Natural killer cell (primary cell): ENCODE data around the gene MS4A18. TPM values are rescaled to one million over a fixed set of nuclear protein-coding genes. Genes with fewer than 3 reads are reported as not detected.
"Not testable (repeated sequence)": the region's sequence is repeated elsewhere in the genome, so short reads cannot be mapped to it uniquely, and the experiment has no call there.

Source experiments
- ATAC-seq, 3 donors: fragments of 150-1000 bp in 2 of 3; fragments of 200-7000 bp in 1 of 3; cut with Tn5 transposase; 1 replicate in 1 of 3; 2 replicates in 2 of 3; pipeline ENCODE4 v1.10.0; 2021; ENCODE audit warnings: mild to moderate bottlenecking in 2 of 3, moderate library complexity in 2 of 3
- DNase-seq, 2 donors: peaks; one replicate each; pipeline versions ENCODE4 v3.0.0 to v3.0.0-alpha.2; 2013 to 2021; ENCODE audit warnings: mixed read lengths in 1 of 2
- H3K27ac ChIP-seq: one replicate; pipeline ENCODE4 v1.5.1; 2013; ENCODE audit warnings: mild to moderate bottlenecking, low read length
- H3K27me3 ChIP-seq: one replicate; pipeline ENCODE4 v1.6.1; 2013; ENCODE audit warnings: low read length; ENCODE audit not compliant: control insufficient read depth, insufficient read depth
- H3K36me3 ChIP-seq: one replicate; pipeline ENCODE4 v1.6.1; 2013; ENCODE audit warnings: low read length; ENCODE audit not compliant: control insufficient read depth, insufficient read depth
- H3K4me1 ChIP-seq: one replicate; pipeline ENCODE4 v1.6.1; 2013; ENCODE audit warnings: low read length; ENCODE audit not compliant: control insufficient read depth, insufficient read depth
- H3K4me3 ChIP-seq: one replicate; pipeline ENCODE4 v1.5.1; 2013; ENCODE audit warnings: low read length
- H3K9me3 ChIP-seq: one replicate; pipeline ENCODE4 v1.6.1; 2013; ENCODE audit warnings: low read length; ENCODE audit not compliant: control insufficient read depth, insufficient read depth
- H3K27ac Mint-ChIP-seq, 2 donors: one replicate each; pipeline ENCODE4 v1.8.0; 2022; ENCODE audit warnings: mild to moderate bottlenecking in 2 of 2, mixed read lengths in 2 of 2, moderate library complexity in 1 of 2
- H3K27me3 Mint-ChIP-seq, 2 donors: one replicate each; pipeline ENCODE4 v1.8.0; 2022; ENCODE audit warnings: low read depth in 2 of 2, mixed read lengths in 2 of 2
- H3K36me3 Mint-ChIP-seq: one replicate; pipeline ENCODE4 v1.8.0; 2022; ENCODE audit warnings: mixed read lengths
- H3K4me1 Mint-ChIP-seq, 2 donors: one replicate each; pipeline ENCODE4 v1.8.0; 2022; ENCODE audit warnings: mixed read lengths in 2 of 2
- H3K4me3 Mint-ChIP-seq: one replicate; pipeline ENCODE4 v1.8.0; 2022; ENCODE audit warnings: mild to moderate bottlenecking, moderate library complexity, mixed read lengths
- H3K9me3 Mint-ChIP-seq, 2 donors: one replicate each; pipeline ENCODE4 v1.8.0; 2022; ENCODE audit warnings: mixed read lengths in 2 of 2
- CTCF ChIP-seq: fragments of 200-600 bp; IDR thresholded peaks from one replicate; pipeline ENCODE4 v1.8.0; 2022; ENCODE audit warnings: antibody characterized with exemption
- WGBS: methylation state at CpG from one replicate; pipeline ENCODE4 v1.1.7; 2013; ENCODE audit warnings: missing lambda C conversion rate; ENCODE audit not compliant: insufficient coverage; 5-methylcytosine and 5-hydroxymethylcytosine counted together
- intact Hi-C: fragments of 100-400 bp; cut with micrococcal nuclease; formaldehyde crosslinking; loops from one replicate; pipeline ENCODE4 v1.14.2; 2022
- total RNA-seq, 4 donors: library from RNA; stranded (reverse); fragments of 120-200 nt in 1 of 4; gene quantifications; one replicate each; pipeline versions ENCODE4 v1.2.3 to v1.2.4, GENCODE V29; 2013 to 2022

Gene MS4A18
- total RNA-seq, 3 donors from 2014 or later (not counting 1 experiment from before 2014, with no cell fraction given): not detected

GRCh38 chr11:60705895-60706294 lies 18.6 kb upstream of the MS4A18 start:
- Histone ChIP-seq H3K9me3 (no peaks in the 10 kb centered on the region), H3K36me3 (no peaks in the 10 kb centered on the region), H3K27ac (no peak overlapping the region), H3K27me3 (no peaks in the 10 kb centered on the region), H3K4me3 (no peak overlapping the region), H3K4me1 (no peaks in the 10 kb centered on the region)
- Mint-ChIP-seq H3K36me3 (no peaks in the 10 kb centered on the region), H3K9me3 (no peaks in the 10 kb centered on the region), H3K4me1 (no peaks in the 10 kb centered on the region), H3K27me3 (peaks cover 0 to 3% of the 10 kb centered on the region in 2 donors), H3K4me3 (no peak overlapping the region), H3K27ac (no peak overlapping the region)
- WGBS: 77% methylated on average over 4 of the region's 5 CpGs
- intact Hi-C loops: no loop called here
- no peak for DNase-seq
- no peak for ATAC-seq
- no peak for TF ChIP-seq CTCF

- no peak overlapping the region for H3K27ac Mint-ChIP-seq
- H3K4me1 ChIP-seq: no peaks in the 10 kb centered on the region
- DNase-seq (no peak), ATAC-seq (no peak)
- WGBS: 84% methylated on average over 4 of the region's 5 CpGs
- H3K36me3 Mint-ChIP-seq: no peaks in the 10 kb centered on the region
- no peak for TF ChIP-seq CTCF
- intact Hi-C loops: no loop called here
- H3K27me3 Mint-ChIP-seq: peaks cover 0 to 3% of the 10 kb centered on the region in 2 donors
- no peaks in the 10 kb centered on the region for H3K9me3 ChIP-seq
- H3K9me3 Mint-ChIP-seq: no peaks in the 10 kb centered on the region
- H3K4me3 ChIP-seq: no peak overlapping the region
- no peaks in the 10 kb centered on the region for H3K27me3 ChIP-seq
- no peaks in the 10 kb centered on the region for H3K36me3 ChIP-seq
- H3K4me3 Mint-ChIP-seq: no peak overlapping the region
- no peaks in the 10 kb centered on the region for H3K4me1 Mint-ChIP-seq
- H3K27ac ChIP-seq: no peak overlapping the region
These were observed 17.6 kb upstream of the MS4A18 start for GRCh38 chr11:60706931-60707330.

GRCh38 chr11:60710482-60710881 lies 14.0 kb upstream of the MS4A18 start:
- H3K4me1 Mint-ChIP-seq: no peaks in the 10 kb centered on the region
- DNase-seq: no peak
- intact Hi-C loops: no loop called here
- Histone ChIP-seq H3K27ac (no peak overlapping the region), H3K27me3 (no peaks in the 10 kb centered on the region), H3K4me3 (no peak overlapping the region), H3K4me1 (no peaks in the 10 kb centered on the region), H3K36me3 (no peaks in the 10 kb centered on the region), H3K9me3 (no peaks in the 10 kb centered on the region)
- no peak overlapping the region for H3K4me3 Mint-ChIP-seq
- no peak overlapping the region for H3K27ac Mint-ChIP-seq
- no peak for ATAC-seq
- TF ChIP-seq CTCF: no peak
- H3K9me3 Mint-ChIP-seq: no peaks in the 10 kb centered on the region
- peaks cover 0 to 12% of the 10 kb centered on the region in 2 donors for H3K27me3 Mint-ChIP-seq
- 80% methylated on average over 4 of the region's 4 CpGs for WGBS
- H3K36me3 Mint-ChIP-seq: no peaks in the 10 kb centered on the region

GRCh38 chr11:60711276-60711675 lies 13.2 kb upstream of the MS4A18 start:
- no peaks in the 10 kb centered on the region for H3K27me3 ChIP-seq
- no peak overlapping the region for H3K27ac ChIP-seq
- H3K9me3 ChIP-seq: no peaks in the 10 kb centered on the region
- Mint-ChIP-seq H3K27me3 (peaks cover 0 to 14% of the 10 kb centered on the region in 2 donors), H3K27ac (no peak overlapping the region), H3K4me3 (no peak overlapping the region), H3K9me3 (no peaks in the 10 kb centered on the region), H3K36me3 (no peaks in the 10 kb centered on the region), H3K4me1 (no peaks in the 10 kb centered on the region)
- ATAC-seq (no peak), DNase-seq (no peak)
- intact Hi-C loops: no loop called here
- H3K4me3 ChIP-seq: no peak overlapping the region
- 86% methylated on average over 4 of the region's 4 CpGs for WGBS
- no peaks in the 10 kb centered on the region for H3K4me1 ChIP-seq
- H3K36me3 ChIP-seq: no peaks in the 10 kb centered on the region
- TF ChIP-seq CTCF: no peak

GRCh38 chr11:60713423-60713822 lies 11.1 kb upstream of the MS4A18 start:
- H3K4me1 ChIP-seq, DNase-seq, H3K27ac Mint-ChIP-seq, H3K4me3 ChIP-seq, H3K4me3 Mint-ChIP-seq, H3K36me3 Mint-ChIP-seq, H3K36me3 ChIP-seq, intact Hi-C loops, ATAC-seq, H3K27ac ChIP-seq, H3K4me1 Mint-ChIP-seq, H3K9me3 ChIP-seq, H3K27me3 ChIP-seq, H3K9me3 Mint-ChIP-seq: not testable (repeated sequence)
- H3K27me3 Mint-ChIP-seq: peaks cover 0 to 16% of the 10 kb centered on the region in 2 donors
- 60% methylated on average over 5 of the region's 6 CpGs for WGBS
